Astrocyte of the spinal cord (primary cell): Measurements from ENCODE around the gene TTLL4.

Experiments
- DNase-seq: peaks from one replicate; pipeline ENCODE4 v3.0.0; 2011; ENCODE audit warnings: low read depth, low spot score
- H3K4me3 ChIP-seq: 2 replicates; pipeline ENCODE4 v1.5.1; 2011; ENCODE audit warnings: low read depth, mild to moderate bottlenecking, low read length, moderate library complexity
- CTCF ChIP-seq: IDR thresholded peaks from 2 replicates; pipeline ENCODE4 v1.5.1; 2012; ENCODE audit warnings: low read depth, mild to moderate bottlenecking, low read length, inconsistent platforms
- in situ Hi-C: cut with HindIII; loops from 2 replicates; pipeline ENCODE4 v1.10.0; 2017; ENCODE audit warnings: low sequenced_read_pairs

TTLL4 gene

GRCh38 chr2:218727502-218728165, 17.0 kb downstream of the TTLL4 start:
- H3K4me3 ChIP-seq, result no peak overlapping the region
- DNase-seq, result peak; percentile 32
- in situ Hi-C loops, result no loop called here
- TF ChIP-seq CTCF, result peak; percentile 40

- in situ Hi-C loops, result no loop called here
- no peak for DNase-seq
- no peak overlapping the region for H3K4me3 ChIP-seq
- no peak for TF ChIP-seq CTCF
These were observed 19.0 kb downstream of the TTLL4 start for GRCh38 chr2:218729640-218730039.

GRCh38 chr2:218732052-218732760, 21.6 kb downstream of the TTLL4 start:
- no peak for DNase-seq
- in situ Hi-C loops, result no loop called here
- no peak for TF ChIP-seq CTCF
- H3K4me3 ChIP-seq, result no peak overlapping the region

GRCh38 chr2:218732761-218733158, 22.1 kb downstream of the TTLL4 start:
- TF ChIP-seq CTCF, result no peak
- H3K4me3 ChIP-seq, result no peak overlapping the region

GRCh38 chr2:218733171-218734021, 22.8 kb downstream of the TTLL4 start:
- H3K4me3 ChIP-seq, result no peak overlapping the region
- TF ChIP-seq CTCF, result no peak
- in situ Hi-C loops, result no loop called here
- peak; percentile 40 for DNase-seq

More at GRCh38 chr2:218732761-218733158, 22.1 kb downstream of the TTLL4 start:
- DNase-seq, result peak; percentile 19
- in situ Hi-C loops, result no loop called here

GRCh38 chr2:218734190-218734975, 23.7 kb downstream of the TTLL4 start:
- in situ Hi-C loops, result no loop called here
- no peak for TF ChIP-seq CTCF
- no peak for DNase-seq
- no peak overlapping the region for H3K4me3 ChIP-seq
